K562 (cell line): Measurements from ENCODE around the gene DNAJB12. TPM values are rescaled to one million over a fixed set of nuclear protein-coding genes. Genes with fewer than 3 reads are reported as not detected.
A peak's percentile ranks its signal among the peaks of the same experiment; 100 is the strongest.

Experiments used
- CC2D1A ChIP-seq: fragments of 450-650 bp; IDR thresholded peaks from 2 replicates; pipeline ENCODE4 v1.6.1; 2017; ENCODE audit warnings: mild to moderate bottlenecking
- CUX1 ChIP-seq: fragments of 200-800 bp; sonication (Bioruptor generic); IDR thresholded peaks from 2 replicates; pipeline ENCODE4 v1.6.1; 2016; ENCODE audit warnings: missing genetic modification characterization, missing compliant biosample characterization
- HMGN3 ChIP-seq: IDR thresholded peaks from 2 replicates; pipeline ENCODE4 v1.6.1; 2011; ENCODE audit warnings: borderline replicate concordance, low read depth, mild to moderate bottlenecking, mixed read lengths, low read length; ENCODE audit not compliant: insufficient read length; ENCODE audit errors: extremely low read depth
- IFI16 ChIP-seq: fragments of 250-450 bp; sonication (Bioruptor Pico); IDR thresholded peaks from 2 replicates; pipeline ENCODE4 v2.1.2; 2022; ENCODE audit warnings: mild to moderate bottlenecking, inconsistent platforms
- MCM7 ChIP-seq, 2 experiments: fragments of 450-650 bp; IDR thresholded peaks; 2 replicates each; pipeline ENCODE4 v1.6.1; 2016 to 2018
- MTA2 ChIP-seq: fragments of 450-650 bp; IDR thresholded peaks from 2 replicates; pipeline ENCODE4 v1.6.1; 2016; ENCODE audit warnings: low read depth
- MYNN ChIP-seq, 2 experiments: sonication (generic); formaldehyde crosslinking in 1 of 2; IDR thresholded peaks; 2 replicates each; pipeline versions ENCODE4 v1.5.0 to v1.6.1; 2016 to 2020; ENCODE audit warnings: antibody characterized with exemption in 1 of 2, missing genetic modification reagents in 1 of 2
- PCBP1 ChIP-seq: fragments of 200-400 bp; formaldehyde crosslinking; IDR thresholded peaks from 2 replicates; pipeline ENCODE4 v1.6.1; 2018; ENCODE audit warnings: mild to moderate bottlenecking, low read depth, low read length; ENCODE audit not compliant: poor library complexity, severe bottlenecking
- POLR2A ChIP-seq: fragments of 450-650 bp; conservative IDR thresholded peaks from 2 replicates; pipeline ENCODE4 v1.6.1; 2016
- POLR2G ChIP-seq: fragments of 200-400 bp; formaldehyde crosslinking; IDR thresholded peaks from 2 replicates; pipeline ENCODE4 v1.6.1; 2017; ENCODE audit warnings: low read depth, mild to moderate bottlenecking, antibody characterized with exemption, low read length, moderate library complexity
- POLR3G ChIP-seq: IDR thresholded peaks from 2 replicates; pipeline ENCODE4 v1.6.1; 2011; ENCODE audit not compliant: insufficient read length, insufficient replicate concordance; ENCODE audit errors: extremely low read depth
- PTRF ChIP-seq: fragments of 450-650 bp; IDR thresholded peaks from 2 replicates; pipeline ENCODE4 v1.6.1; 2016; ENCODE audit warnings: mild to moderate bottlenecking, missing genetic modification characterization, missing compliant biosample characterization
- SUPT5H ChIP-seq: fragments of 450-650 bp; IDR thresholded peaks from 2 replicates; pipeline ENCODE4 v1.6.1; 2016
- YBX1 ChIP-seq: fragments of 450-650 bp; IDR thresholded peaks from 2 replicates; pipeline ENCODE4 v1.7.1; 2016; ENCODE audit warnings: mild to moderate bottlenecking
- polyA plus RNA-seq, 8 experiments: library from polyadenylated mRNA; depleted of rRNA in 4 of 8; stranded (reverse) in 5 of 8; unstranded in 3 of 8; fragments of >200 nt; fragmentation: Nextera tagmentation in 2 of 8; fragmentation: Illumina TruSeq in 1 of 8; extraction: Ambion mirVana in 2 of 8; extraction: Trizol in 1 of 8; gene quantifications; 2 replicates each; pipeline versions ENCODE4 v1.2.1 to v1.2.3, GENCODE V29; 2011 to 2014; ENCODE audit warnings: inconsistent platforms in 1 of 8, missing spikeins in 1 of 8
- total RNA-seq, 7 experiments: library from RNA; depleted of rRNA in 6 of 7; stranded (reverse); fragments of >200 nt in 6 of 7; fragmentation: Illumina TruSeq in 2 of 7; extraction: Trizol in 2 of 7; gene quantifications; 2 replicates each; pipeline versions ENCODE4 v1.2.1 to v1.2.3, GENCODE V29; 2011 to 2021; ENCODE audit warnings: low replicate concordance in 1 of 7

Gene DNAJB12
- total and polyA plus RNA-seq, 9 of the 15 experiments (the other 6 are each of a cell fraction or from before 2014, with no cell fraction given) = 3.5 to 31.5 (median 20.3) TPM

DNA sequence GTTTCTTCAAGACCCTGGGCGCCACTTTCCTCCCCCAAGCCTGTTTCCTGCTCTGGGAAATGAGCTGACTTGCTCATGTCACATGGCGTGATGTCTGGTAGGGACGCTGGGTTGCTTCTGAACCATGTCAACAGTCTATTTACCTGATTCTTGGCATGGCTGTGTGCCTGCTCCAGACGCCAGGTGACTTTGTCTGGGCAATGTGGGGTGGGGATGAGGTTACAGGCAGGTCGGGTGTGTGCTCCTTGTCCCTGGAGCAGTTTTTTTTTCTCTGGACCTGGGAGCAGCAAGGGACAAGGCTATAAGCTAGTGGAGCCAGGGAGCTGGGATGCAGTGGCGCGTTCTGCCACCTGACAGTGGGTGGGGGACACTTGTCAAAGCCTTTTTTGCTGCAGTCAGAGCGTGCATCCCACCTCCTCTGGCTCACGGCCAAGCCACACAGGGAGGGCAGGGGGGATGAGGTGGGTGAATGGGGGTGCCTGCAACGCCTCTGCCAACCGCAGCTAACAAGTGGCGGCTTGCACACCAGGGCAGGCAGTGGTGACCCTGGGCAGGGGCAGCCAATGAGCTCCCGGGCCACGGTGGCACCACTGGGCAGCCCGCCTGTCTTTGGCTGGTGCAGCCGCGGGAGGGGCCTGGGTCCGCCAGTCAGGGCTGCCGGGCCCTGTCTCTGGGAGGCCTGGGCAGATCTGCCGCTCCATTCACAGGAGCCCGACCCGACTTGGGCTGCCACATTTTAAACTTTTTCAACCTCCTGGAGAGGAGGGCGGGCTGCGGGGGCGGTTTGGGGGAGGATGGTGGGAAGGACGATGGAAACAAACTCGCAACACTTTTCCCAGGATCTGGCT lies 22.9 kb downstream of the DNAJB12 start (continued):
- TF ChIP-seq HMGN3 (peak; percentile 23), MTA2 (no peak), YBX1 (no peak), PCBP1 (peak; percentile 18), POLR3G (no peak), CC2D1A (no peak), MCM7 (IDR thresholded peaks at IDR 0.05) (no peak), POLR2G (peak; percentile 78), CUX1 (CRISPR knock-in tag) (no peak), MYNN (IDR thresholded peaks at IDR 0.05) (peak; percentile 11; the same call in 1 of the 2 replicates), MYNN (CRISPR knock-in tag; IDR thresholded peaks at IDR 0.05) (no peak), POLR2A (peak; percentile 47), PTRF (no peak), IFI16 (CRISPR knock-in tag) (no peak), SUPT5H (peak; percentile 48; the same call in 1 of the 2 replicates)
